Glomerular visceral epithelial cell (primary cell): Measurements from ENCODE around the gene SORCS3.

ENCODE experiments used
- DNase-seq: peaks from one replicate; pipeline ENCODE4 v3.0.0-alpha.2; 2016; ENCODE audit errors: extremely low spot score

The SORCS3 gene

DNA sequence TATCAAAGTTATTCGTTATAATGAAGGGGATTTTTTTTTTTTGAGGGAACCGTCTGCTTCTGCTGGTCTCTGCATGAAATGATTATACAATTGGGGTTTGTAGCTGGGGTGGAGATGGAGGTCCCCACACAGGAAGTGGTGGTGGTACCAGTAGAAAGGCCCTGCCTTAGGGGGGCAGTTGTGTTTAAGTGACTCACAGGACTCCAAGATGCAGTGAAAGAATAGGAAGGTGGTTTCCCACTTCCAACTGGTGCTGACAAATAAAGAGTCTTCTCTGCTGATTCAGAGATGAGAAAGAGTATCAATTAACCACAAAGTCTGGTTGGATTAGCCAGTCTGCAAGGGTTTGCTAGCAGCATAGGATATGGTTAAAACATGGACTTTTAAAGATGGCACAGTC, 376.0 kb downstream of the SORCS3 start:
- DNase-seq: peak; percentile 84

GRCh38 chr10:105017691-105018090, 376.6 kb downstream of the SORCS3 start:
- DNase-seq: peak; percentile 23

- peak; percentile 95 for DNase-seq
Measured at GRCh38 chr10:105023211-105024111, 382.4 kb downstream of the SORCS3 start.

- no peak for DNase-seq
Measured at GRCh38 chr10:105024184-105024583, 383.1 kb downstream of the SORCS3 start.

DNA sequence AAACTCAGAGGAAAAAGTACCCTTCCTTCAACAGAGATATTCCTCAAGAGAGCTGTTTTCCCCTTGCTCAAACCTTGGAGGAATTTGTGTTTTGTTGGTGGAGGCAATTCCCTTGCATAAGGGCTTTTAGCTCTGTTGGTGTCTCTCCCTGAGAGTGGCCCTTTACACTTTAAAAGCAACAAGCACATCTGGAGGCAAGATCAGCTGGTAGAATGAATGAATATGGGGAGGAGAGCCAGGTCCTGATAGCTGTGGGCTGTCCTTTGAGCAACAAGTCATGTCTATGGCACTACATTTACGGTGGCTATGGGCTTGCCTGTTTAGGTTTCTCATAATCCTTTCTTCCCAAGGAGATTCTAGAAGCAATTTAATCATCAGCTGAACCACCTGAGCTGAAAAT, 384.0 kb downstream of the SORCS3 start:
- no peak for DNase-seq

- no peak for DNase-seq
Measured at GRCh38 chr10:105026566-105026965, 385.5 kb downstream of the SORCS3 start.

DNA sequence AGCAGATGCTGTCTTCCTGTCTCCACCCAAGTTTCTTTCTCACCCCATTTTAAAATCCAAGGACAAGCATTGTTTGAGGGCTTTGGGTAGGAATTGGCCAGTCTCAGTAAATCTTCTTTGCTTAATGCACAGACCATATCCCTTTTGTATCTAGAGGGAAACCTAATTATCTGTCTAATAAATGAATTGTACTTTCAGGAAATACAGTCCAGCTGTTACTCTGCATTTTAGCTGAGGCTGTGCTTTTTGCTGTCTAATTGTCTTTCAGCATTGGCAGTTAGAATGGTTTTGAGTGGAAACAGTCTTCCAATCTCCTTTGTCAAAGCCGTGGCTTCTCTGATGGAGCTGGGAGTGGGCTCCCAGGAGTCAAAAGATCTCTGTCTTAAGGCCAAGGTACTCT, 388.2 kb downstream of the SORCS3 start:
- DNase-seq: no peak

GRCh38 chr10:105037022-105037421, 395.9 kb downstream of the SORCS3 start:
- DNase-seq: no peak

- DNase-seq: peak; percentile 68
Measured at GRCh38 chr10:105041956-105042355, 400.9 kb downstream of the SORCS3 start.

DNA sequence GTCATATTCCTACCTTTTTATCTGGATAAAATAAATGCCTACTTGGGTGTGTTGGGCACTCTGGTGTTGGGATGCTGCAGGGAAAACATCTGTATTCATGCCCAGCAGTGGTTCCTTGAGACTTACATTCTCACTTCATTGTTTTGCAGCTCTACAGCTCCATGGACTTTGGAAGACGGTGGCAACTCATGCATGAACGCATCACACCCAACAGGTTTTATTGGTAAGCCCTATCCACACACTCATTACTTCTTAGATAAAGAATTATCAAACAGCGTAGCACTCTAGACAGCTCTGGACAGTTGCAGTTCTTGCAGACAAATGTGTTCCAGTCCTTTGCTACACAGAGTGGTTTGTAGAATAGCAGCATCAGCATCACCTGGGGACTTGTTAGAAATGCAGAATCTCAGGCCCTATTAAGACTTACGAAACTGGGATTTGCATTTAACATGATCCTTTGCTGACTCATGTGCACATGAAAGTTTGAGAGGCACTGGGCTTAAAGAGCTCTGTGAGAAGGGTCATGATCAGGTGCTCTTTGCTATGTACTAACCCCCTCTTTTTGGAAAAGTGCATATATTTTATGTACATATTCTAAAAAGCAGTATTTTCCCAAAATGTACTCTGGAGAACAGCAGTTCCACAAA, 401.9 kb downstream of the SORCS3 start:
- no peak for DNase-seq

GRCh38 chr10:105044902-105045301, 403.8 kb downstream of the SORCS3 start:
- DNase-seq: no peak

- no peak for DNase-seq
Measured at GRCh38 chr10:105056413-105056812, 415.3 kb downstream of the SORCS3 start.

- DNase-seq: no peak
Measured at GRCh38 chr10:105062951-105063350, 421.9 kb downstream of the SORCS3 start.

- DNase-seq: peak; percentile 38
Measured at GRCh38 chr10:105063796-105064195, 422.7 kb downstream of the SORCS3 start.

DNA sequence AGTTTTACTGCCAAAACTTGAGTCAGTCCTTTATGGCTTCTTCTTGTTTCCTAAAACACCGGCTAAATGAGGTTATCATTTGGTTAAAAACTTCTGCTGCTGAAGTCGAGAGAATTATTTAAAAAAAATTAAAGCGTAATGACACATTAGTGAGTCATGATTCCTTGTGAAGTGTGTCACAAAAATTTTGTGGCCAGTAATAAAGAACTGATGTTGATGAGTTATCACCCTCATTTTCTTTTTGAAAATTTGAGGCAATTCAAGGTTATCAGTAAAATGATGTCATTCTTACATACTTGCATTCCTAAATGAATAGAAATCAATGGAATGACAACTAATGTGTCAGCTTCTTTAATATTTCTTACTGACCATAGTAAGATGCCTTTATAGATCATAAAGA, 427.4 kb downstream of the SORCS3 start:
- DNase-seq: peak; percentile 8

DNA sequence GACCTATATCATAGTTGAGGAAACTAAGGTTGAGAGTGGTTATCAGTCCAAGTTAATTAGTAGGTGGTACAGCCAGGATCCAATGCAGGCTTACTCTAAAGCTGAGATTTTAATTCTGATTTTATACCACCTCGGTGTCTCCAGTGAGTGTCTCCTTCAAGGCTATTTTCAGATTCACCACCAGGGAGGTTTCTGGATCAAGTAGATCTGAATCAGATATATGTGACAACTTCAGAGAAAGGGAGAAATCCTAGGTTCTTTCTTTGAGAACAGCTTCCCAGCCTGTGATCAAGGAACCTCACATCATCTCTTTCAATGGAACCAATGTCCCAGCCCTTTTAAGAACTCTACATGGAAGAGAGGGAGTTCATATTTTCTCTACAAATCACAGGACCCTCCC, 429.2 kb downstream of the SORCS3 start:
- no peak for DNase-seq

- no peak for DNase-seq
Measured at GRCh38 chr10:105070952-105071351, 429.9 kb downstream of the SORCS3 start.

DNA sequence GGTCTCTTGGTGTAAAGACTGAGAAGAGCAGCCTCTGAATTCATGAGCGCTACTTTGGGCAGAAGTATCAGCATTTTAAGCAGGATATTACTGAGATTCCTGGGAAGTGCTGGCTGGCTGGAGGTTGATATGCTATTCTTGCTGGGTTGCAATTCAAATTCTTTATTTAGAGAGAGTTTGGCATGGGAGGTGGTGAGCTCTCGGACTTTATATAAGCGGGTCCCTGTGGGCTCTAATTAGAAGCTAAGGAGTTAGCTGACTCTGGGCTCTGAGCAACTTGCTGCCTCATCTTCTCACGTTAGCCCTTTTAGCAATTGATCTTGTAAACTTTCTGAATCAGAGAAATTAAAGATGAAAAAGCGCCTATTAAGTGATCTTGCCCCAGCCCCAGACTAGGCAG, 430.9 kb downstream of the SORCS3 start:
- no peak for DNase-seq

GRCh38 chr10:105073999-105074398, 432.9 kb downstream of the SORCS3 start:
- no peak for DNase-seq

GRCh38 chr10:105075031-105075430, 433.9 kb downstream of the SORCS3 start:
- DNase-seq: no peak

DNA sequence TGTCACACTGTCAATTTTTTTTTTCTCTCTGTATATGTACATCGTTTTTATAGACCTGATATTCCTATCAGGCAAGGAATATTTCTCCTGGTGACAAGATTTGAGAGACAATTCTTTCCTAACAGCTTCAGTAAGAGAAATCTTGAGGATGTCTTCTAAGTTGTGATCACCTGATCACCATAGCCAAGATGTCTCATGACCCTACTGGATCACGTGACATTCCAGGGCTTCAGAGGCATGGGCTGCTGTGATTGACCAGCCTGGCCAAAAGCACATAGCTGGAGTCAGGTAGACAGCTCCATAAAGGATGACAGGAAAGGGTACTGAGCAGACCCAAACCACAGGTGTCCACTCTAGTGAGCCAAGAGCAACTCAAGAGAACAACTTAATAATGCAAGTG, 444.9 kb downstream of the SORCS3 start:
- no peak for DNase-seq

GRCh38 chr10:105094048-105094447, 453.0 kb downstream of the SORCS3 start:
- no peak for DNase-seq

DNA sequence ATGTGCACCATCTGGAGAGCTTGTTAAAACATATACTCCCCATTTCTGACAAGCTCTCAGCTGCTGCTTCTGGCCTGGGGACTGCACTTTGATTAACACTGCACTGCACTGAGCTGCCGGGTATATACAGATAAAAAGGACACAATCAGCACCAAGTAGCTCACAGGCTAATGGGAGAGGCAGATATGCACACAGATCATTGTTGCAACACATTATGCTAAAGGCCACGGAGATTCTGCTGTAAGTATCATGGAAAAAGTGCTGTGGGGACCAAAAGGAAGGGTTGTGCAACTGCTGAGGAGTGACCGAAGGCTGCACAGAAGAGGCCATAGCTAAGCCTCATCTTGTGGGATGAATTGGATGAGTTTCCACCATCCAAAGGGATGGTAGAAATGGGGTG, 455.2 kb downstream of the SORCS3 start:
- DNase-seq: no peak
